Esophagus squamous epithelium (tissue), 4 donors: Measurements from ENCODE around the gene FAU.

Experiments
- POLR2A ChIP-seq, 4 donors: fragments of 450-650 bp; IDR thresholded peaks; one replicate each; pipeline ENCODE4 v1.6.1; 2017; ENCODE audit warnings: antibody characterized with exemption in 4 of 4, mild to moderate bottlenecking in 4 of 4, moderate library complexity in 3 of 4
- TF ChIP-seq, protein P1 (sequence below), 6 experiments: fragments of 450-650 bp in 4 of 6; fragments of 200-600 bp in 2 of 6; sonication (generic) in 2 of 6; IDR thresholded peaks; one replicate each; pipeline ENCODE4 v1.5.1; 2016 to 2019; ENCODE audit warnings: antibody characterized with exemption in 6 of 6, mild to moderate bottlenecking in 4 of 6, moderate library complexity in 4 of 6

DNA sequence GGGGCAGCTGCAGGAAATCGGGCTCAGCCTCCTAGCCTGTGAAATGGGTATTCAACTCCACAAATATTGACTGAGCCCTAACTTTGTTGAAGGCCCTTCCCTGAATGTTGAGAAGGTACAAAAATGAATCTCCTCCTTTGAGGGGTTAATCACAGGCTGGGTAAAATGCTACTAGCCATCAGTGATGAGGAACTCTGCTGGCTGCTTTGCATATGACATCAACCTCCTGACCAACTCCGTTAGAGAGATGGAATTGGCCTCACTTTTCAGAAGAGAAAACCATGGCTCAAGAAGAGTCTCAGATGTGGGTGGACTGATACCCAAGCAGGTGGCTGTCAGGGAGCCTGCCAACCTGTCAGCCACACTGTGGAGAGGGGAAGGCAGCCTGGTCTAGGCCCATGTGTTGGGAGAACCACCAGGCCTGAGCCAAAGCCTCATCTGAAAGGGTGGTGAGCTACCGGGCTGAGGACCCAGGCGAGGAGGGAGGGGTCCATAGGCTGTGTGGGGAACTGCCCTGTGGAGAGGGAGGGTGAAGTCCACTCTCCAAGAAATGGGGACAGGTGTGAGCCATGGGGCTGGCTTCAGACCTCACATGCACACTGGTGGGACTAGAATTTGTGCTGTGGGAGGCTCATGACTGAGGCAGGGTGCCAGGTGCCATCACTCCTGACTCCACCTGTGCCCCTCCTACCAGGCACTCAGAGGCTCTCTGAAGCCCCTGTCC, 49.9 kb downstream of the FAU start:
- TF ChIP-seq, protein P1, sequence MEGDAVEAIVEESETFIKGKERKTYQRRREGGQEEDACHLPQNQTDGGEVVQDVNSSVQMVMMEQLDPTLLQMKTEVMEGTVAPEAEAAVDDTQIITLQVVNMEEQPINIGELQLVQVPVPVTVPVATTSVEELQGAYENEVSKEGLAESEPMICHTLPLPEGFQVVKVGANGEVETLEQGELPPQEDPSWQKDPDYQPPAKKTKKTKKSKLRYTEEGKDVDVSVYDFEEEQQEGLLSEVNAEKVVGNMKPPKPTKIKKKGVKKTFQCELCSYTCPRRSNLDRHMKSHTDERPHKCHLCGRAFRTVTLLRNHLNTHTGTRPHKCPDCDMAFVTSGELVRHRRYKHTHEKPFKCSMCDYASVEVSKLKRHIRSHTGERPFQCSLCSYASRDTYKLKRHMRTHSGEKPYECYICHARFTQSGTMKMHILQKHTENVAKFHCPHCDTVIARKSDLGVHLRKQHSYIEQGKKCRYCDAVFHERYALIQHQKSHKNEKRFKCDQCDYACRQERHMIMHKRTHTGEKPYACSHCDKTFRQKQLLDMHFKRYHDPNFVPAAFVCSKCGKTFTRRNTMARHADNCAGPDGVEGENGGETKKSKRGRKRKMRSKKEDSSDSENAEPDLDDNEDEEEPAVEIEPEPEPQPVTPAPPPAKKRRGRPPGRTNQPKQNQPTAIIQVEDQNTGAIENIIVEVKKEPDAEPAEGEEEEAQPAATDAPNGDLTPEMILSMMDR (IDR thresholded peaks at IDR 0.05), result no peak
- TF ChIP-seq POLR2A (IDR thresholded peaks at IDR 0.05), result no peak
